Eye (tissue), 1 donor: Measurements from ENCODE around the gene PDPN.

Experiments used
- DNase-seq: peaks from one replicate; pipeline ENCODE4 v3.0.0-alpha.2; 2015

PDPN gene

GRCh38 chr1:13619909-13620308 lies 36.3 kb downstream of the PDPN start:
- peak; percentile 25 for DNase-seq

GRCh38 chr1:13620825-13621224 lies 37.2 kb downstream of the PDPN start:
- no peak for DNase-seq

GRCh38 chr1:13622446-13622845 lies 38.8 kb downstream of the PDPN start:
- no peak for DNase-seq

GRCh38 chr1:13623021-13623637 lies 39.5 kb downstream of the PDPN start:
- DNase-seq = no peak

GRCh38 chr1:13624526-13624925 lies 40.9 kb downstream of the PDPN start:
- DNase-seq = no peak

- DNase-seq = no peak
These were observed 43.5 kb downstream of the PDPN start for GRCh38 chr1:13627127-13627526.

- DNase-seq = no peak
These were observed 44.6 kb downstream of the PDPN start for GRCh38 chr1:13628218-13628617.

GRCh38 chr1:13628711-13629110 lies 45.1 kb downstream of the PDPN start:
- peak; percentile 63 for DNase-seq

- DNase-seq = no peak
These were observed 58.8 kb downstream of the PDPN start for GRCh38 chr1:13642306-13643004.

GRCh38 chr1:13643017-13643416 lies 59.4 kb downstream of the PDPN start:
- DNase-seq = no peak

GRCh38 chr1:13646521-13646920 lies 62.9 kb downstream of the PDPN start:
- no peak for DNase-seq

GRCh38 chr1:13651279-13651678 lies 67.6 kb downstream of the PDPN start:
- DNase-seq = no peak

GRCh38 chr1:13652238-13652637 lies 68.6 kb downstream of the PDPN start:
- DNase-seq = no peak

- no peak for DNase-seq
These were observed 77.9 kb downstream of the PDPN start for GRCh38 chr1:13661539-13661938.

GRCh38 chr1:13662493-13662892 lies 78.9 kb downstream of the PDPN start:
- DNase-seq = peak; percentile 35

- no peak for DNase-seq
These were observed 80.3 kb downstream of the PDPN start for GRCh38 chr1:13663969-13664368.

GRCh38 chr1:13664451-13664850 lies 80.8 kb downstream of the PDPN start:
- DNase-seq = no peak

- DNase-seq = no peak
These were observed 82.7 kb downstream of the PDPN start for GRCh38 chr1:13666317-13666716.
